ENCODE results near the gene FCHO2.
"Not testable (repeated sequence)": the region's sequence is repeated elsewhere in the genome, so short reads cannot be mapped to it uniquely, and the experiment has no call there.

Gene FCHO2

DNA sequence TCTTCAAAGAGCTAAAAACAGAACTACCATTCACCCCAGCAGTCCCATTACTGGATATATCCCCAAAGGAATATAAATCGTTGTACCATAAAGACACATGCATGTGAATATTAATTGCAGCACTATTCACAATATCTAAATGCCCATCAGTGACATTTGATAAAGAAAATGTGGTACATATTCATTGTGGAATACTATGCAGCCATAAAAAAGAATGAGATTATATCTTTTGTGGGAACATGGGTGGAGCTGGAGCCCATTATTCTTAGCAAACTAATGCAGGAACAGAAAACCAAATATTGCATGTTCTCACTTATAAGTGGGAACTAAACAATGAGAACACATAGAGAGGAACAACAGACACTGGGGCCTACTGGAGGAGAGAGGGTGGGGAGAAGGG lies 38.7 kb downstream of the FCHO2 start:
- H3K36me3 Mint-ChIP-seq = no peaks in the 10 kb centered on the region
- peaks cover 11% of the 10 kb centered on the region for H3K27me3 Mint-ChIP-seq
- no peaks in the 10 kb centered on the region for H3K9me3 Mint-ChIP-seq
- no peak overlapping the region for H3K4me3 Mint-ChIP-seq
- H3K4me1 Mint-ChIP-seq = peaks cover 4% of the 10 kb centered on the region
- CTCF ChIA-PET = no interaction called here
- H3K27ac Mint-ChIP-seq = no peak overlapping the region
- DNase-seq = no peak

DNA sequence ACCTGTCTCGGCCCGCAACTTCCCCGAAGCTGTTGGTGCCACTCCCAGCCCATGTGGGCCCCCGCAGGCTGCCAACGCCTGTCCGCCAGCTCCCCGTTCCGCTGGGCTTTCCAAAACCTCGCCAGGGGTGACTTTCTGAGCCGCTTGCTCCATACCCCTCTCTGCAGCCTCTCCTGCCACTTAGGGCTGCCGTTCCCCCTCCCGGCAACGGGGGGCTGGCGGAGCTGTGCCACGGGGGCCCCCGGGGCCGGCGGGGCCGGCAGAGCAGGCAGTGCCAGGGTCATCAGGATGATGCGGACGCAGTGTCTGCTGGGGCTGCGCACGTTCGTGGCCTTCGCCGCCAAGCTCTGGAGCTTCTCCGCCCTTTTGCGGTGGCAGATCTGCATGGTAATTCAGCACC lies 40.8 kb downstream of the FCHO2 start:
- DNase-seq = no peak
- H3K9me3 Mint-ChIP-seq = no peaks in the 10 kb centered on the region
- no peak overlapping the region for H3K4me3 Mint-ChIP-seq
- no peak overlapping the region for H3K27ac Mint-ChIP-seq
- no peaks in the 10 kb centered on the region for H3K36me3 Mint-ChIP-seq
- CTCF ChIA-PET = no interaction called here
- H3K27me3 Mint-ChIP-seq = peaks cover 7% of the 10 kb centered on the region
- H3K4me1 Mint-ChIP-seq = no peaks in the 10 kb centered on the region

DNA sequence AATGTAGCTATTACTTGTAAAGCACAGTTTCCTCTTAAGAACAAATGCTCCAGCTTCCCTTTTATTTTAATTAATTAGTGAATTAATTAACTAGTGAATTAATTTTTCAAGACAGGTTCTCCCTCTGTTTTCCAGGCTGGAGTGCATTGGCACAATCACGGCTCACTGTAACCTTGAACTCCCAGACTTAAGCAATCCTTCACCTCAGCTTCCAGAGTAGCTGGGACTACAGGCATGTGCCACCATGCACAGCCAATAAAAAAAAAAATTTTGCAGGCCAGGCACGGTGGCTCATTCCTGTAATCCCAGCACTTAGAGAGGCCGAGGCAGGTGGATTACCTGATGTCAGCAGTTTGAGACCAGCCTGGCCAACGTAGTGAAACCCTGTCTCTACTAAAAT lies 44.1 kb downstream of the FCHO2 start:
- no peaks in the 10 kb centered on the region for H3K27me3 Mint-ChIP-seq
- H3K27ac Mint-ChIP-seq = no peak overlapping the region
- H3K9me3 Mint-ChIP-seq = no peaks in the 10 kb centered on the region
- no peaks in the 10 kb centered on the region for H3K4me1 Mint-ChIP-seq
- H3K36me3 Mint-ChIP-seq = no peaks in the 10 kb centered on the region
- DNase-seq = no peak
- CTCF ChIA-PET = interaction anchor here (0.7 kb wide), 1 partner anchor 401 kb away, joined by 3 read pairs; no protein-coding TSS in a partner anchor
- no peak overlapping the region for H3K4me3 Mint-ChIP-seq

DNA sequence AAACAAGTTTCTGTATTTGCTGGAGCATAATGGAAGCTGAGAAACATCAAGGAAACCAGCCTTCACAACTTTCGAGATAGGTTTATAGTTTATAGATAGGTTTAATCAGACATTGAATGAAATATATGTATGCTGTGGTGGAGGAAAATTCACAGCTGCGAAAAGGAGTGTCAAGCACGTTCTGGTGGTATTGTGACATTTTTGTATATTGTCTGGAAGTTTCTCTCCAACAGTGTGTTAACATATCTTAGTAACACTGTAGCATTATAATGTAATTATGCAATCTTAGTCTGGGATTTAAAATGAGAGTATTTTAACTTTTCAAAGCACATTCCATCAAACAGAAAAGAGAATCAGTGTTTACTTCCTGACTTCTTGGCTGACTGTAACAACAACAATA lies 50.0 kb downstream of the FCHO2 start:
- Mint-ChIP-seq H3K9me3 (no peaks in the 10 kb centered on the region), H3K27ac (no peak overlapping the region), H3K36me3 (no peaks in the 10 kb centered on the region), H3K4me1 (no peaks in the 10 kb centered on the region), H3K27me3 (no peaks in the 10 kb centered on the region), H3K4me3 (no peak overlapping the region)
- DNase-seq = no peak
- CTCF ChIA-PET = no interaction called here

DNA sequence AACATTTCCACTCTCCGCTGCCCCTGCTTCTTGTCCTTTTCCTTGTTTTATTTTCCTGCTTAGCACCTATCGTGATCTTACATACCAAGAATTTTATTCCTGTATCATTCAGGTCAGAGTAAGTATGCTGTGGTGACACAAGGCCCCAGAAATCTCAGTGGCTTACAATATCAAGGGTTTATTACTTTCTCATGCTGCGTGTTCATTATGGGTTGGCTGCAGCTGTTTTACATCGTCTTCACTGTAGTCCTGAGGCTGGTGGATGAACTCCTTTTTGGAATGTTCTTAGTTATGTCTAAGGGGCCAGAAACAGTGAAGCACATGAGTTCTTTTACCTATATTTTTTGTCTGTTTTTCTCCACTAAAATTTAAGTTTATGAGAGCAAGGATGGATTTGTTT lies 51.2 kb downstream of the FCHO2 start:
- H3K4me1 Mint-ChIP-seq = no peaks in the 10 kb centered on the region
- H3K27me3 Mint-ChIP-seq = no peaks in the 10 kb centered on the region
- no peaks in the 10 kb centered on the region for H3K9me3 Mint-ChIP-seq
- no peak overlapping the region for H3K4me3 Mint-ChIP-seq
- no peak for DNase-seq
- no peaks in the 10 kb centered on the region for H3K36me3 Mint-ChIP-seq
- no peak overlapping the region for H3K27ac Mint-ChIP-seq
- CTCF ChIA-PET = no interaction called here

DNA sequence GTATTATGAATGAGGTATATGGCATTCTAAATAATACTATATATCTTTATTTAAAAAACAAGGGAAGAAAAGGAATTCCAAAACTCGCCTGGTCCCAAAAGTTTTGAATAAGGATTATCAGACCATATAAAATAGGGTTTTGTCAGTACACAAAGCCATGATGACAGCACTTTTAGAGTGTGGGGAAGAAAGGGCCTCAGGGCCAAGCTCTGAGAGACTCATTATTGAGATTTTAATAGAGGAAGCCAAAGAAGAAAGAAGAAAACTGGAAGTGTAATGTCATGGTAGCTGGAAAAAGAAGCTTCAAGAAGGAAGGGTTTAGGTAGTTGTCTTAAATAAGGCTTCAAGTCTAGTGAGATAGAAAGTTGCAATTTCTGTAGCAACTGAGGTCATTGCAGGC lies 53.0 kb downstream of the FCHO2 start:
- no peak for DNase-seq
- no peaks in the 10 kb centered on the region for H3K4me1 Mint-ChIP-seq
- no peak overlapping the region for H3K27ac Mint-ChIP-seq
- no peak overlapping the region for H3K4me3 Mint-ChIP-seq
- peaks cover 4% of the 10 kb centered on the region for H3K27me3 Mint-ChIP-seq
- no peaks in the 10 kb centered on the region for H3K9me3 Mint-ChIP-seq
- CTCF ChIA-PET = no interaction called here
- no peaks in the 10 kb centered on the region for H3K36me3 Mint-ChIP-seq

DNA sequence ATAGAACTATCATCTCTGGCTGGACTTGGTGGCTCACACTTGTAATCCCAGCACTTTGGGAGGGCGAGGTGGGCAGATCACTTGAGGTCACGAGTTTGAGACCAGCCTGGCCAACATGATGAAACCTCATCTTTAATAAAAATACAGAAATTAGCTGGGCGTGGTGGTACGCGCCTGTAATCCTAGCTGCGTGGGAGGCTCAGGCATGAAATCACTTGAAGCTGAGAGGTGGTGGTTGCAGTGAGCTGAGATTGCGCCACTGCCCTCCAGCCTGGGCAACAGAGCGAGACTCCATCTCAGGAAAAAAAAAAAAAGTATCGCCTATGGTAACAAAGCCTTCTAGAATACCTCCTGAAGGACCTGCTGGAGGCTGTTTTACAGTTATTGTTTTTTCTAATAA lies 55.8 kb downstream of the FCHO2 start:
- H3K27ac Mint-ChIP-seq, H3K36me3 Mint-ChIP-seq, H3K4me1 Mint-ChIP-seq, H3K27me3 Mint-ChIP-seq, CTCF ChIA-PET, DNase-seq, H3K4me3 Mint-ChIP-seq, H3K9me3 Mint-ChIP-seq: not testable (repeated sequence)

DNA sequence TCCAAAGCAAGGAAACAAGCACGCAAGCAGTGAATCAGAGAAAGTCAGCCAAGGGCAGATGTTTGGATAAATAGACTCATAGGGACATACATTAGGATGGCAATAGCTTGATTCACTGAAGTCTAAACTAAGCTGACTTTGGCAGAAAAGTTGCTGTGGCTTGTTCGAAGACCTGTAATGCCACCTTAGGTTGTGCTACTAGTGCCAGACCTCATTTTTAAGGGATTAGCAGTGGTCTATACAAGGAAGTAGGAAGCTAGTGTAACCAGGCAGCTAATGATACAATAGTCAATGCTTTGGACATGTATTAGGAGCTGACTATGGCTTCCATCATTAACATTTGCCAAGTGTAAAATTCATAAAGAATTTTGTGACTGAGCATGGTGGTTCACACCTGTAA lies 63.1 kb downstream of the FCHO2 start:
- DNase-seq = no peak

DNA sequence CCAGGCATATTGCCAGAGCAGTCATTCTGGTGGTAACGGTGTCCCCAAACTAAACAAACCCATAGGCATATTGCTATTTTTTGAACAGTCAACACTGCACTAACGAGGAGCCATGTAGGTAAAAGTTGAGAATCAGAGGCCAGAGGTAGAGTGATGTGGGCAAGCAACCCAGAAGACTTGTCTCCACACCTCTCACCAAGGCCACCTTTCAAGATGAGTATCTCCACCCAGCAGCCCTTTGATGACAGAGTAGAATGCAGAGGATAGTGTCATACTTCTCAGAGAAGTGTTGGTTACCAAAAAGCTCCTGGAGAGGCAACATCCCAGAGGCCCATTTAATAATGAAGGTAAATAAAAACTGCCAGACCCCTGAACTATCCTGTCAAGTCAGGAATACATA lies 63.9 kb downstream of the FCHO2 start:
- H3K27me3 Mint-ChIP-seq = peaks cover 5% of the 10 kb centered on the region
- no peaks in the 10 kb centered on the region for H3K9me3 Mint-ChIP-seq
- H3K4me1 Mint-ChIP-seq = no peaks in the 10 kb centered on the region
- CTCF ChIA-PET = no interaction called here
- H3K4me3 Mint-ChIP-seq = no peak overlapping the region
- no peaks in the 10 kb centered on the region for H3K36me3 Mint-ChIP-seq
- no peak for DNase-seq
- no peak overlapping the region for H3K27ac Mint-ChIP-seq

More for the DNA sequence above, 63.1 kb downstream of the FCHO2 start:
- Mint-ChIP-seq H3K4me1 (no peaks in the 10 kb centered on the region), H3K27ac (no peak overlapping the region), H3K36me3 (no peaks in the 10 kb centered on the region), H3K9me3 (no peaks in the 10 kb centered on the region), H3K4me3 (no peak overlapping the region), H3K27me3 (peaks cover 5% of the 10 kb centered on the region)
- CTCF ChIA-PET = no interaction called here

DNA sequence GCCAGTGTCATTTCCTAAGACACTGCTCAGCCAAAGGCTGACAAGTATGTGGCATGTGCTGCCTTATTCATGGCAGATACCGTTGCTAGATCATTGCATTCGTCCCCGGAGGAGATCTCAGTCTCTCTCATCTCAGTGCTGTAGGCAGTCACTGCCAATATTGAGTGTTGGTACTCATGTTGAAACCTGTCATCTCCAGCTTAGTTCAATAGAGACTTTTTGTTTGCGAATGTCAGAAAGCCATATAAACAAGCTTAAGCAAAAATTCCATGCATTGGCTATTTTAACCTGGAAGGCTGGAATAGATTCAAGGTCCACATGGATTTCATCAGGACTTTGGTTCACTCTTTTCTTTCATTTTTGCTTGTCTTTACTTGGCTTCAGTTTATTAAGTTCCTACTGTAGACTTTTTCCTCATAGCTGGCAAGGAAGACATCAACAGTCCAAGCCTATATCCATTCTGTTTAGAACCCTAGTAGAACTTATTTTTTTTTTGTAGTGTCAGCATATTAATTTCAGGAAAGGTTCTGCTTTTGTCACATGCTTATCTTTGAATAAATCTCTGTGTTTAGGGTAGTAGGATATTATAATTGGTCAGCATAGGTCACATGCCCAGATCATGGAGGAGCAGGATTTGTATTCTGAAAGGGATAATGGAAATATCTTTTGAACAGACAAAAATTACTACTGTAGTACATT lies 66.8 kb downstream of the FCHO2 start:
- CTCF ChIA-PET = no interaction called here
- Mint-ChIP-seq H3K9me3 (no peaks in the 10 kb centered on the region), H3K27me3 (peaks cover 5% of the 10 kb centered on the region), H3K27ac (no peak overlapping the region), H3K36me3 (no peaks in the 10 kb centered on the region), H3K4me3 (no peak overlapping the region), H3K4me1 (no peaks in the 10 kb centered on the region)
- DNase-seq = no peak

DNA sequence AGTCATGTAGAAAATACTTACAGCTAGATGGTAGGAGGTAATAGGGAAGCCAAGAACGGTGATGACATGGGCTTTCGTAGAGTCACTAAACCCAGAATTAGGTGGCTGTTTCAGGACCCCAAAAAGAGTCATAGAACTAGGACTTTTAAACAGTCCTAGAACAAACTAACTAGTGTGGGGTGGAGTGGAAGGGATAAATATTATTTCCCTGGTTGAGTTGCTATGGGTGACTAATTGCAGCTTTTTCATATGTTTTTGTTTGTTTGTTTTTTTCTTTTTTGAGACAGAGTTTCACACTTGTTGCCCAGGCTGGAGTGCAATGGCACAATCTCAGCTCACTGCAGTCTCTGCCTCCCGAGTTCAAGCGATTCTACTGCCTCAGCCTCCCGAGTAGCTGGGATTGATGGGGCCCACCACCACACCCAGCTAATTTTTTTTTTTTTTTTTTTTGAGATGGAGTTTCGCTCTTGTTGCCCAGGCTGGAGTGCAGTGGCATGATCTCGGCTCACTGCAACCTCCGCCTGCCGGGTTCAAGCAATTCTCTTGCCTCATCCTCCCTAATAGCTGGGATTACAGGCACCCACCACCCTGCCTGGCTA lies 69.2 kb downstream of the FCHO2 start:
- H3K27me3 Mint-ChIP-seq, H3K27ac Mint-ChIP-seq, H3K9me3 Mint-ChIP-seq, DNase-seq, H3K4me1 Mint-ChIP-seq, H3K4me3 Mint-ChIP-seq, H3K36me3 Mint-ChIP-seq, CTCF ChIA-PET: not testable (repeated sequence)

DNA sequence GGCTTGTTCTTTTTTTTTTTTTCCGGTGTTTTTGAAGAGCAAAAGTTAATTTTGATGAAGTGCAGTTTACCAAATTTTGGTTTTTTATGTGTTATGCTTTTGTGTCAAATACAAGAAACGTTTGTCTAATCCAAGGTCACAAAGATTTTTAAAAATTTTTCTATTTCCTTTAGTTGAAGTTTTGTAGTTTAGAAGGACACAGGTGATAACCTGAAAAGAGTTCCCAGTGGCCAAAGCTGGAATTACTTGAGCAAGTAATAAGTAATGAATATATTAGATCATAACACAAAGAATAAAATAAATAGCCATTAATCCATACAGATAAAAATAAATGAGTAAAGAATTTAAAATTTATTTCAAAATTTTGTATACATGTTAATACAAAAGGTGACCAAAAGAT lies 71.5 kb downstream of the FCHO2 start:
- H3K9me3 Mint-ChIP-seq = no peaks in the 10 kb centered on the region
- no peak overlapping the region for H3K27ac Mint-ChIP-seq
- no peaks in the 10 kb centered on the region for H3K36me3 Mint-ChIP-seq
- DNase-seq = no peak
- H3K27me3 Mint-ChIP-seq = no peaks in the 10 kb centered on the region
- H3K4me1 Mint-ChIP-seq = no peaks in the 10 kb centered on the region
- no peak overlapping the region for H3K4me3 Mint-ChIP-seq
- CTCF ChIA-PET = no interaction called here

DNA sequence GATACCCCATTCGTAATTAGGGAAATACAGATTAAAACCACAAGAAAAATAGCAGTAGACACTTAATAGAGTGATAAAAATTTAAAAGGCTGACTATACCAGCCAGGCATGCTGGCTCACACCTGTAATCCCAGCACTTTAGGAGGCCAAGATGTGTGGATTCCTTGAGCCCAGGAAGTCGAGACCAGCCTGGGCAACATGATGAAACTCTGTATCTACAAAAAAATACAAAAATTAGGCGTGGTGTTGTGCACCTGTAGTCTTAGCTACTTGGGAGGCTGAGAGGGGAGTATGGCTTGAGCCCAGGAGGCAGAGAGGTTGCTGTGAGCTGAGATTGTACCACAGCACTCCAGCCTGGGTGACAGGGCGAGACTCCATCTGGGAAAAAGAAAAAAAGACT lies 72.0 kb downstream of the FCHO2 start:
- DNase-seq = no peak
- no peak overlapping the region for H3K4me3 Mint-ChIP-seq
- no peaks in the 10 kb centered on the region for H3K27me3 Mint-ChIP-seq
- no peaks in the 10 kb centered on the region for H3K36me3 Mint-ChIP-seq
- H3K4me1 Mint-ChIP-seq = no peaks in the 10 kb centered on the region
- H3K9me3 Mint-ChIP-seq = no peaks in the 10 kb centered on the region
- no peak overlapping the region for H3K27ac Mint-ChIP-seq
- CTCF ChIA-PET = no interaction called here

DNA sequence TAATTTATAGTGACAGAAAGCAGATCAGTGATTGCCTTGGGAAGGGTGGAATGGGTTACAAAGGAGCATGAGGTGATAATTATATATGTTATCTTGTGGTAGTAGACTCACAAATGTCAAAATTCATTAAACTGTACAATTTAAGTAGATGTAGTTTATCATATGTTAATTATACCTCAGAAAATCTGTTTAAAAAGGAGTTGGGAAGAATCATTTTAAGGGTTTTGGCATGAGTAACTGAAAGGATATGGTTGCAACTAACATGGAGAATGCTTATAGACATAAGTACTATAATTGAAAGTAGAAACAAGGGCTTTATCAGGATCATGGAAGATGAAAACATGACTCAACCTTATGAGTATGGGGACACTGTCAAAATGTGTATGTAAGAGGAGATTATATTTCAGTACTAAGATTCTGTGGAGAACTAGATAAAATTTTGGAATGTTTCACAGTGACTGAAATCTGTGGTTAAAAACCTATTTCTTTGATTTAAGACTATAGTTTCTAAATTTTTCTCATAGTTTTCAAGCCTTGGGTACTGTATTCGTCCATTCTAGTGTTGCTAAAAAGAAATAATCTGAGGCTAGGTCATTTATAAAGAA lies 73.3 kb downstream of the FCHO2 start:
- H3K9me3 Mint-ChIP-seq = no peaks in the 10 kb centered on the region
- no peaks in the 10 kb centered on the region for H3K27me3 Mint-ChIP-seq
- no peak overlapping the region for H3K4me3 Mint-ChIP-seq
- CTCF ChIA-PET = no interaction called here
- H3K36me3 Mint-ChIP-seq = no peaks in the 10 kb centered on the region
- H3K27ac Mint-ChIP-seq = no peak overlapping the region
- no peaks in the 10 kb centered on the region for H3K4me1 Mint-ChIP-seq
- DNase-seq = no peak

DNA sequence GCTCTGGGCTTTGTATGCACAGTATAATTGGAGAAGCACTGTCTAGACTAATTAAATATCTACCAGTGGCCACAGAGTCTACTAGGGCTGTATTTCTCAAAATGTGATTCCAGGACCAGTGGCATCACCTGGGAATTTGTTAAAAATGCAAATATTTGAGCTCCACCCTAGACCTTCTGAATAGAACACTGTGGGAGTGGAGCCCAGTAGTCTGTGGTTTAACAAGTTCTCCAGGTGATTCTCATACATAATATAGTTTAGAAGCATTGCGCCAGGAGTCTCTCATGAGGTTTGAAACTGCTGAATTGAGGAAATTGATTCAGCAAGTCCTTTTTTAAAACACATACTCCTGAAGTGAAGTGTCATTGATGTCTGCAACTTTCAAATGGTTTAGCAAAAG lies 74.7 kb downstream of the FCHO2 start:
- Mint-ChIP-seq H3K27me3 (no peaks in the 10 kb centered on the region), H3K27ac (no peak overlapping the region), H3K36me3 (no peaks in the 10 kb centered on the region), H3K4me3 (no peak overlapping the region), H3K4me1 (no peaks in the 10 kb centered on the region), H3K9me3 (no peaks in the 10 kb centered on the region)
- DNase-seq = no peak
- CTCF ChIA-PET = interaction anchor here (0.7 kb wide), 1 partner anchor 10 kb away, joined by 3 read pairs; no protein-coding TSS in a partner anchor
